GM15510 (cell line): ENCODE results near the gene CXorf51A.
"Not testable (repeated sequence)": the region's sequence is repeated elsewhere in the genome, so short reads cannot be mapped to it uniquely, and the experiment has no call there.

Experiments
- POLR2A ChIP-seq: IDR thresholded peaks from 3 replicates; pipeline ENCODE4 v1.6.1; 2011; ENCODE audit warnings: borderline replicate concordance; ENCODE audit not compliant: insufficient read length; ENCODE audit errors: extremely low read depth

The CXorf51A gene

DNA sequence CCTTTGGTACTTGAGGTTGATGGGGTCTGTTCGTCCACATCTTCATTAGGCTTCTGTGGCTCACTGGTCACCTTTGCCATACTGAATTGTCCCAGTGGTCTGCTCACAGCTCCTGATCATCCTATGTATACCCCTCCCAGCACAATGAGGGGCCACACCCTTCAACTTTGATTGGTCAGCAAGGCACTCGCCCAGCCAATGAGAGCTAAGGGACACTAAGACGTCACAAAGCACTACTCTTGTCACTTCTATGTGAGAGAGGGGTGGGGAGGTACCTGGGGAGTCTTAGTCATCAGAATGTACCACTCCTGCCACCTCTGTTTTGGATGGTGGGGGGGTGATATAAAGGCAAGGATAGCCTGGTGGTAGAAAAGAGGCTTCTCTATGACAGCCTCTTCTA is at the start of gene CXorf51A:
TSS of gene CXorf51A (minus strand) at position 101 of the 400 bp plus-strand sequence. CDS start at position 80, 21 bp downstream.
- TF ChIP-seq POLR2A = not testable (repeated sequence)

DNA sequence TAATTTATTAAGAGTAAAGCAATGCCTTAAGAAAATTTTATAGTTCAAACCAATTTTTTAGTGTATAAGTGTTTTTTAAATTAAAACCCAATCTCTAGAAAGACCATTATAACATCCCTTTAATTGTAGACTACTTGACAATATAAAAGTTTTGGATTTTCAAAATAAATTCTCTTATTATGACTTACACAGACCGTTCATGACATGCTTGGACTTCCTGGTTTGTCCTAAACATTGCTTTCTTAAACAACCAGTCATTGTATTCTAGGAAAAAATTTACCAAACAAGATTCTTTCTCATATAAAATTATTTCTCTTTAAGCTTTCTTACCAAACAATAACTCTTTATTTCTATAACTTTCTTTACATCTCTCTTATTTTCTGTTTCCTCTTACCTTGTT is 49.0 kb upstream of the CXorf51A start:
- TF ChIP-seq POLR2A = no peak

DNA sequence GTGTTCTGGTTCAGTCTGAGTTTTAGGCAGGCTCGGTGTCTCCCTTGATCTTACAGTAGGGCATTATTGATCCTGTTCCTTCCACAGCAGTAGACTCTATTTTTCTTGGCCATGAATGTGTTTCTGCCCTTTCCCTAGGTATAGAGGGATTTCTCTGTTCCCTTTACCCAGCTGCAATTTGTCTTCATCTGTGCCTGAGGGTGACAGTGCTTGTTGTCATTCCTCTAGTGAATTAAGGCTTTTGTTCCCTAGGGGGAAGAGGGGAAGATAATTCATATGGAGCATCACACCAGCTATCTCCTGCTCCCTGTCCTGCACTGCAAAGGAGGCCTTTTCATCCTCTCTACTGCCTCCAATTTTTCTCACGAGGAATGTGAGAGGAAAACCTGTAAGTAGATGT is 39.7 kb upstream of the CXorf51A start:
- no peak for TF ChIP-seq POLR2A

DNA sequence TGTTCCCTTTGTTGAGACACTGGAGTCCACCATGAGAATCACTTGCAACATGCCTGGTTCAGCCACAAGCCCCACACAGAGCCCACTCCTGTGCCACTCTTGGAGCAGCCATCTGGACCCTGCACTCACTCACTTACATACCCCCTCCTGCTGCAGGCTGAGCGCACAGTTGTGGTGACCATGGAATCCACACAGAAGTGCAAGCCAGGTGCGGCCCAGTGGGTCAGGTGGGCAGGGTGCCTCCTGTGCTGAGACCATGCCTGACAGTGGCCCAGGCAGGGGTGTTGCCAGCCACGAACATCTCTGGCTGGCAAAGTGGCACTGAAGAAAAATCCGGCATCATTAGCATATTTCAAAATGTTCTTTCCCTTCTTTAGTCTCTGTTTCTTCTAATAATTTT is 17.4 kb upstream of the CXorf51A start:
- TF ChIP-seq POLR2A = no peak

DNA sequence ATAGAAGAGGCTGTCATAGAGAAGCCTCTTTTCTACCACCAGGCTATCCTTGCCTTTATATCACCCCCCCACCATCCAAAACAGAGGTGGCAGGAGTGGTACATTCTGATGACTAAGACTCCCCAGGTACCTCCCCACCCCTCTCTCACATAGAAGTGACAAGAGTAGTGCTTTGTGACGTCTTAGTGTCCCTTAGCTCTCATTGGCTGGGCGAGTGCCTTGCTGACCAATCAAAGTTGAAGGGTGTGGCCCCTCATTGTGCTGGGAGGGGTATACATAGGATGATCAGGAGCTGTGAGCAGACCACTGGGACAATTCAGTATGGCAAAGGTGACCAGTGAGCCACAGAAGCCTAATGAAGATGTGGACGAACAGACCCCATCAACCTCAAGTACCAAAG is 5.1 kb downstream of the CXorf51A start, which contains the start of gene CXorf51B:
TSS of gene CXorf51B (plus strand) at position 301 of the 400 bp plus-strand sequence. CDS start at position 322, 21 bp downstream.
- not testable (repeated sequence) for TF ChIP-seq POLR2A
